OCI-LY7 (cell line): Measurements from ENCODE around the gene CXorf49.
"Not testable (repeated sequence)": the region's sequence is repeated elsewhere in the genome, so short reads cannot be mapped to it uniquely, and the experiment has no call there.

Experiments
- EZH2phosphoT487 ChIP-seq: fragments of 200-600 bp; sonication (generic); IDR thresholded peaks from 2 replicates; pipeline ENCODE4 v1.6.1; 2018; ENCODE audit warnings: low read depth, borderline replicate concordance, mild to moderate bottlenecking, mixed run types, antibody characterized with exemption, low read length, moderate library complexity, mixed read lengths
- TF ChIP-seq, protein P1 (sequence below): fragments of 200-600 bp; sonication (generic); conservative IDR thresholded peaks from 2 replicates; pipeline ENCODE4 v1.5.1; 2014; ENCODE audit warnings: mild to moderate bottlenecking, antibody characterized with exemption, low read length, moderate library complexity, mixed read lengths

DNA sequence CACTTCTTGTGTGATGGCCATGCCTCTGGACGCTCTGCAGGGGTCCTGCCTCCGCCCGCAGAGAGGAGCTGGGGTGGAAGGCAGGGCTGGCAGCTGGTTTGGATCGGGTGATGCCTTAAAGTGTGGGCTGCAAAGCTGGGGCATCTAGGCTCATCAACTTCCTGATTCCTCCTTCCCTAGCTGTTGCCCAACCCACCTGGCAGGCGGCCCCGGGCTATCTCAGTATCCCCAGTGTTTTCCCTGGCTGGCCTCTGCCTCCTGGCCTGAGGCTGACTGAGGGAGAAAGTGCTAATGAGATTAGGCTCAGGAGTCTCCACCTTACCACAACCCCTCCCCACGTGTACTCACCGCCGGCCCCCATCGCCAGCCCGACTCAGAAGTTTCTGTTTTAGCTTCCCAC is 46.7 kb upstream of the CXorf49 start:
- TF ChIP-seq, protein P1, sequence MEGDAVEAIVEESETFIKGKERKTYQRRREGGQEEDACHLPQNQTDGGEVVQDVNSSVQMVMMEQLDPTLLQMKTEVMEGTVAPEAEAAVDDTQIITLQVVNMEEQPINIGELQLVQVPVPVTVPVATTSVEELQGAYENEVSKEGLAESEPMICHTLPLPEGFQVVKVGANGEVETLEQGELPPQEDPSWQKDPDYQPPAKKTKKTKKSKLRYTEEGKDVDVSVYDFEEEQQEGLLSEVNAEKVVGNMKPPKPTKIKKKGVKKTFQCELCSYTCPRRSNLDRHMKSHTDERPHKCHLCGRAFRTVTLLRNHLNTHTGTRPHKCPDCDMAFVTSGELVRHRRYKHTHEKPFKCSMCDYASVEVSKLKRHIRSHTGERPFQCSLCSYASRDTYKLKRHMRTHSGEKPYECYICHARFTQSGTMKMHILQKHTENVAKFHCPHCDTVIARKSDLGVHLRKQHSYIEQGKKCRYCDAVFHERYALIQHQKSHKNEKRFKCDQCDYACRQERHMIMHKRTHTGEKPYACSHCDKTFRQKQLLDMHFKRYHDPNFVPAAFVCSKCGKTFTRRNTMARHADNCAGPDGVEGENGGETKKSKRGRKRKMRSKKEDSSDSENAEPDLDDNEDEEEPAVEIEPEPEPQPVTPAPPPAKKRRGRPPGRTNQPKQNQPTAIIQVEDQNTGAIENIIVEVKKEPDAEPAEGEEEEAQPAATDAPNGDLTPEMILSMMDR = not testable (repeated sequence)
- not testable (repeated sequence) for TF ChIP-seq EZH2phosphoT487
